ENCODE results near the gene ANAPC1.

ANAPC1 gene

GRCh38 chr2:111883661-111884591, at the start of gene ANAPC1:
Gene ANAPC1 (minus strand): TSS chr2:111884193. CDS start chr2:111880825, 3,368 bp downstream.
- peak within 1 kb of the TSS; percentile 78 for H2AFZ ChIP-seq (ENCODE audit: low read length)

GRCh38 chr2:111932841-111933291, 48.9 kb upstream of the ANAPC1 start:
- Histone ChIP-seq H3K4me3 (ENCODE audit: low read length, poor library complexity, severe bottlenecking) (no peak overlapping the region), H3K9me2 (replicated peaks; ENCODE audit: low read depth, low read length) (no peaks in the 10 kb centered on the region), H3K4me2 (ENCODE audit: low read depth, low read length, poor library complexity, severe bottlenecking) (no peak overlapping the region), H3K79me2 (ENCODE audit: insufficient read depth, low read length) (no peaks in the 10 kb centered on the region), H3K27me3 (ENCODE audit: insufficient read depth, low read length, poor library complexity, severe bottlenecking) (no peaks in the 10 kb centered on the region), H3K9me3 (ENCODE audit: insufficient read depth, low read depth, low read length) (no peaks in the 10 kb centered on the region), H3K9ac (ENCODE audit: low read depth, low read length, poor library complexity, severe bottlenecking) (no peak overlapping the region), H3K4me1 (ENCODE audit: insufficient read depth, low read length, poor library complexity, severe bottlenecking) (no peaks in the 10 kb centered on the region), H3K36me3 (ENCODE audit: insufficient read depth, low read length) (peaks cover 20% of the 10 kb centered on the region; the same call in 1 of the 2 replicates), H2AFZ (ENCODE audit: low read length) (no peak overlapping the region), H4K20me1 (ENCODE audit: insufficient read depth, low read length, poor library complexity, severe bottlenecking) (no peaks in the 10 kb centered on the region), H3F3A (ENCODE audit: low read depth) (no peaks in the 10 kb centered on the region)
- TF ChIP-seq EZH2phosphoT487 (IDR thresholded peaks at IDR 0.05; ENCODE audit: borderline replicate concordance) (no peak), CTCF (conservative IDR thresholded peaks at IDR 0.05; ENCODE audit: low read length) (no peak)

More at GRCh38 chr2:111883661-111884591, at the start of gene ANAPC1:
- peak within 1 kb of the TSS; percentile 80 for H3K4me3 ChIP-seq (ENCODE audit: low read length, poor library complexity, severe bottlenecking)
- no peaks in the 10 kb centered on the region for H3K36me3 ChIP-seq (ENCODE audit: insufficient read depth, low read length)
- TF ChIP-seq EZH2phosphoT487 (IDR thresholded peaks at IDR 0.05; ENCODE audit: borderline replicate concordance) (no peak), CTCF (conservative IDR thresholded peaks at IDR 0.05; ENCODE audit: low read length) (no peak)
- H3K9ac ChIP-seq (ENCODE audit: low read depth, low read length, poor library complexity, severe bottlenecking), result peak within 1 kb of the TSS; percentile 72
- H3F3A ChIP-seq (ENCODE audit: low read depth), result peaks cover 6% of the 10 kb centered on the region; the same call in 1 of the 2 replicates
- H3K9me2 ChIP-seq (replicated peaks; ENCODE audit: low read depth, low read length), result no peaks in the 10 kb centered on the region
- peaks cover 5% of the 10 kb centered on the region for H4K20me1 ChIP-seq (ENCODE audit: insufficient read depth, low read length, poor library complexity, severe bottlenecking)
- H3K4me1 ChIP-seq (ENCODE audit: insufficient read depth, low read length, poor library complexity, severe bottlenecking), result peaks cover 8% of the 10 kb centered on the region
- H3K4me2 ChIP-seq (ENCODE audit: low read depth, low read length, poor library complexity, severe bottlenecking), result peak within 1 kb of the TSS; percentile 97
- H3K27me3 ChIP-seq (ENCODE audit: insufficient read depth, low read length, poor library complexity, severe bottlenecking), result no peaks in the 10 kb centered on the region
- no peaks in the 10 kb centered on the region for H3K9me3 ChIP-seq (ENCODE audit: insufficient read depth, low read depth, low read length)
- H3K79me2 ChIP-seq (ENCODE audit: insufficient read depth, low read length), result peaks cover 25% of the 10 kb centered on the region

- Histone ChIP-seq H3K4me1 (ENCODE audit: insufficient read depth, low read length, poor library complexity, severe bottlenecking) (no peaks in the 10 kb centered on the region), H3K4me3 (ENCODE audit: low read length, poor library complexity, severe bottlenecking) (no peak overlapping the region), H3K9me3 (ENCODE audit: insufficient read depth, low read depth, low read length) (no peaks in the 10 kb centered on the region), H3K79me2 (ENCODE audit: insufficient read depth, low read length) (no peaks in the 10 kb centered on the region), H3K27me3 (ENCODE audit: insufficient read depth, low read length, poor library complexity, severe bottlenecking) (no peaks in the 10 kb centered on the region), H3K9me2 (replicated peaks; ENCODE audit: low read depth, low read length) (no peaks in the 10 kb centered on the region), H4K20me1 (ENCODE audit: insufficient read depth, low read length, poor library complexity, severe bottlenecking) (no peaks in the 10 kb centered on the region), H2AFZ (ENCODE audit: low read length) (no peak overlapping the region), H3F3A (ENCODE audit: low read depth) (no peaks in the 10 kb centered on the region), H3K36me3 (ENCODE audit: insufficient read depth, low read length) (peaks cover 20% of the 10 kb centered on the region; the same call in 1 of the 2 replicates), H3K9ac (ENCODE audit: low read depth, low read length, poor library complexity, severe bottlenecking) (no peak overlapping the region), H3K4me2 (ENCODE audit: low read depth, low read length, poor library complexity, severe bottlenecking) (no peak overlapping the region)
- TF ChIP-seq CTCF (conservative IDR thresholded peaks at IDR 0.05; ENCODE audit: low read length), result no peak
Observed at GRCh38 chr2:111930875-111931274, 46.9 kb upstream of the ANAPC1 start.
